Measurements from ENCODE around the gene NMNAT2. TPM values are rescaled to one million over a fixed set of nuclear protein-coding genes. Genes with fewer than 3 reads are reported as not detected.

The NMNAT2 gene
- total RNA-seq, 1 experiment from 2014 or later, result not detected

GRCh38 chr1:183267646-183268431 lies 150.3 kb downstream of the NMNAT2 start:
- Histone ChIP-seq H3K4me1 (ENCODE audit: control insufficient read depth in 1 of 2, insufficient read depth in 2 of 2, low read length in 2 of 2) (peaks cover 0 to 9% of the 10 kb centered on the region in 2 experiments; a peak in 2 of 4 replicates), H4K20me1 (ENCODE audit: insufficient read depth) (no peaks in the 10 kb centered on the region), H2AFZ (ENCODE audit: low read depth, low read length, poor library complexity, severe bottlenecking) (no peak overlapping the region), H3K4me3 (replicated peaks in 1 of 2; ENCODE audit: low read depth in 1 of 2, low read length in 2 of 2) (no peak overlapping the region), H3K27me3 (ENCODE audit: insufficient read depth, low read length) (no peaks in the 10 kb centered on the region), H3K27ac (ENCODE audit: low read depth, low read length) (no peak overlapping the region), H3K4me2 (ENCODE audit: low read length) (no peak overlapping the region), H3K79me2 (ENCODE audit: insufficient read depth, low read length) (no peaks in the 10 kb centered on the region), H3K9me2 (ENCODE audit: insufficient read depth) (no peaks in the 10 kb centered on the region), H3K9ac (ENCODE audit: low read length) (no peak overlapping the region), H3K9me3 (ENCODE audit: control insufficient read depth in 1 of 2, insufficient read depth in 1 of 2, low read depth in 1 of 2, low read length in 2 of 2) (no peaks in the 10 kb centered on the region), H3K36me3 (ENCODE audit: control insufficient read depth in 1 of 2, insufficient read depth in 2 of 2, low read length in 2 of 2) (no peaks in the 10 kb centered on the region)
- ChIA-PET CTCF (interaction anchor here (0.8 kb wide), 1 partner anchor 14 kb away, joined by 3 read pairs; no protein-coding TSS in a partner anchor), POLR2A (no interaction called here), RAD21 (ENCODE audit: low non-redundant PET in 1 of 2, low total read pairs in 2 of 2, uncharacterized antibody in 2 of 2, unreplicated experiment in 2 of 2) (no interaction called here)
- DNase-seq (ENCODE audit: low read depth, low spot score) (no peak), ATAC-seq (no peak)
- no TSS peak for BruUV-seq (replicated peaks)
- intact Hi-C loops (cut with micrococcal nuclease), result no loop called here
- TF ChIP-seq SRF (IDR thresholded peaks at IDR 0.05; ENCODE audit: low read depth), result no peak

DNA sequence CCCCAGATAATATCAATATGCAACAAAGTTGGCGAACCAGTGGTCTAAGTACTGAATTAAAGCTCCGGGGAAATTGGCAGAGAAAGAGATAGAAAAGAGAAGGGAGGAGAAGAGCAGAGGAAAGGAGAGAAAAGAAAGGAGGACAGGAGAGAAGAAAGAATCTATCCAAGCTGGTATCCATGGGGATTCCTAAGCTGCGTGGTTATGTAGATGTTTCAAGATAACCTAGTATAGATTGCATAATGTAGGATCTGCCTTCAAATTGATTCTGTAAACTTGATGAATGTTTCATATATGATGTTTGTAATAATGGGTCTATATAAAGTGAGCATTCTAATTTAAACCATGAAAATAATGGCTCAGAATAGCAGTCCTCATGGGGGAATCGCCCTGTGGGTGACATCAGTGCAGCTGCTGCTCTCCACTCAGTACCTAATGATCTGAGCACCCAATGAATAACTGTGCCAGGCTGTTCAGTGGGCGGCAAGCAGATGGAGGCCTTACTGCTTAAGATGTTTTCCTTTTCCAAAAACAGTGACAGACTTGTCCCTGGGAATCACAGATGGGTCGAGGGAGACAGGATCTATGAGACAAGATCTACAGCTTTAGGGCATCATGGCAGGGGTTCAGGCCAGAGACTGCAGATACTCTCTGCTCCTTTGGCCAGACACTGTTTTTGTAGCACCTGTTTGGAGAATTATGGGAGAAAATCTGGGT lies 154.1 kb downstream of the NMNAT2 start:
- DNase-seq (ENCODE audit: low read depth, low spot score), result no peak
- RAD21 ChIA-PET (ENCODE audit: low non-redundant PET in 1 of 2, low total read pairs in 2 of 2, uncharacterized antibody in 2 of 2, unreplicated experiment in 2 of 2), result no interaction called here
- no TSS peak for BruUV-seq (replicated peaks)

More for the DNA sequence above, 154.1 kb downstream of the NMNAT2 start:
- Histone ChIP-seq H3K4me1 (ENCODE audit: control insufficient read depth in 1 of 2, insufficient read depth in 2 of 2, low read length in 2 of 2) (no peaks in the 10 kb centered on the region), H4K20me1 (ENCODE audit: insufficient read depth) (no peaks in the 10 kb centered on the region), H3K9me2 (ENCODE audit: insufficient read depth) (no peaks in the 10 kb centered on the region), H2AFZ (ENCODE audit: low read depth, low read length, poor library complexity, severe bottlenecking) (no peak overlapping the region), H3K27me3 (ENCODE audit: insufficient read depth, low read length) (no peaks in the 10 kb centered on the region), H3K4me2 (ENCODE audit: low read length) (no peak overlapping the region), H3K27ac (ENCODE audit: low read depth, low read length) (no peak overlapping the region), H3K9me3 (ENCODE audit: control insufficient read depth in 1 of 2, insufficient read depth in 1 of 2, low read depth in 1 of 2, low read length in 2 of 2) (no peaks in the 10 kb centered on the region), H3K4me3 (replicated peaks in 1 of 2; ENCODE audit: low read depth in 1 of 2, low read length in 2 of 2) (no peak overlapping the region), H3K36me3 (ENCODE audit: control insufficient read depth in 1 of 2, insufficient read depth in 2 of 2, low read length in 2 of 2) (no peaks in the 10 kb centered on the region), H3K9ac (ENCODE audit: low read length) (no peak overlapping the region), H3K79me2 (ENCODE audit: insufficient read depth, low read length) (no peaks in the 10 kb centered on the region)
- intact Hi-C loops (cut with micrococcal nuclease), result no loop called here
- ChIA-PET CTCF (no interaction called here), POLR2A (no interaction called here)
- ATAC-seq, result no peak
- TF ChIP-seq POLR2AphosphoS5 (IDR thresholded peaks at IDR 0.05; ENCODE audit: low read depth, low read length), result no peak
- no peak for TF ChIP-seq REST (IDR thresholded peaks at IDR 0.05; ENCODE audit: low read depth)
- TF ChIP-seq, protein P1, sequence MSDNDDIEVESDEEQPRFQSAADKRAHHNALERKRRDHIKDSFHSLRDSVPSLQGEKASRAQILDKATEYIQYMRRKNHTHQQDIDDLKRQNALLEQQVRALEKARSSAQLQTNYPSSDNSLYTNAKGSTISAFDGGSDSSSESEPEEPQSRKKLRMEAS (IDR thresholded peaks at IDR 0.05), result no peak
- no peak for TF ChIP-seq ZNF274 (IDR thresholded peaks at IDR 0.05; ENCODE audit: low read depth, low read length)
- TF ChIP-seq TCF7L2 (IDR thresholded peaks at IDR 0.05; ENCODE audit: borderline replicate concordance, extremely low read depth, insufficient read depth, insufficient read length), result no peak
- TF ChIP-seq ZFX (IDR thresholded peaks at IDR 0.05), result no peak
- no peak for TF ChIP-seq EGR1 (IDR thresholded peaks at IDR 0.05; ENCODE audit: low read depth)
- no peak for TF ChIP-seq SIN3A (IDR thresholded peaks at IDR 0.05; ENCODE audit: low read depth)
- TF ChIP-seq CBX3 (IDR thresholded peaks at IDR 0.05; ENCODE audit: low read depth), result no peak
- no peak for TF ChIP-seq EZH2 (IDR thresholded peaks at IDR 0.05)
- no peak for TF ChIP-seq ELF1 (IDR thresholded peaks at IDR 0.05; ENCODE audit: borderline replicate concordance, low read depth)
- no peak for TF ChIP-seq CEBPB (IDR thresholded peaks at IDR 0.05; ENCODE audit: low read depth)

Data from HCT116 (cell line).